AG08395 (cell line): ENCODE results near the gene CCND3.

Experiments
- DNase-seq: peaks from one replicate; pipeline ENCODE4 v3.0.0; 2012; ENCODE audit warnings: mixed read lengths, low spot score

CCND3 gene

GRCh38 chr6:41921712-41921998 is 20.0 kb downstream of the CCND3 start:
- peak; percentile 15 for DNase-seq

GRCh38 chr6:41920921-41921711 is 20.5 kb downstream of the CCND3 start, which contains the start of the genes BYSL and MED20:
BYSL (plus strand) TSS chr6:41921499; CDS start chr6:41921563, 64 bp downstream.
MED20 (minus strand) TSS chr6:41921139; CDS start chr6:41921018, 121 bp downstream.
- peak; percentile 94 for DNase-seq

- peak; percentile 91 for DNase-seq
These were observed 24.1 kb downstream of the CCND3 start for GRCh38 chr6:41917528-41917927.

DNA sequence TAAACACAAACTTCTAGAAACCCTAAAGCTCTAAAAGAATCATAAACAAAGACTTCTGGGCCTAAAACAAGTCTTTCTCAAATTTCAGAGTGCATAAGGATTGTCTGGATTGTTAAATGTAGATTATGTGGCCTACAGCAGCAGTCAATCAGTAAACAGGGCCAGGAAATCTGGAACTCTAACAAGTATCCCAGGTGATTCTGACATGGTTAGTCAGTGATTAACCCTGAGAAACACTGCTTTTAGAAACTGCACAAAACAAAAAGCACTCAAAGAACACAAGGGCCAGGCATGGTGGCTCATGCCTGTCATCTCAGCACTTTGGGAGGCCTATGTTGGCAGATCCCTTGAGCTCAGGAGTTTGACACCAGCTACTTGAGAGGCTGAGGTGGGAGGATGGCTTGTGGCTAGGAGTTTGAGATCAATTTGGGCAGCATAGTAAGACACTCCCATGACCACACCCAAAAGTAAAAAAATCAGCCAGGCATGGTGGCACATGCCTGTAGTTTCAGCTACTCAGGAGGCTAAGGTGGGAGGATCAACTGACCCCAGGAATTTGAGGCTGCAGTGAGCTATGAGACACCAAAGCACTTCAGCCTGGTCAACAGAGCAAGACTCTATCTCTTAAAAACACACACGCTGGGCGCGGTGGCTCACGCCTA is 26.6 kb downstream of the CCND3 start:
- no peak for DNase-seq

GRCh38 chr6:41914343-41914742 is 27.3 kb downstream of the CCND3 start:
- DNase-seq, result no peak

GRCh38 chr6:41909727-41910126 is 31.9 kb downstream of the CCND3 start:
- DNase-seq, result no peak

GRCh38 chr6:41901882-41902519 is 39.6 kb downstream of the CCND3 start:
- DNase-seq, result no peak

DNA sequence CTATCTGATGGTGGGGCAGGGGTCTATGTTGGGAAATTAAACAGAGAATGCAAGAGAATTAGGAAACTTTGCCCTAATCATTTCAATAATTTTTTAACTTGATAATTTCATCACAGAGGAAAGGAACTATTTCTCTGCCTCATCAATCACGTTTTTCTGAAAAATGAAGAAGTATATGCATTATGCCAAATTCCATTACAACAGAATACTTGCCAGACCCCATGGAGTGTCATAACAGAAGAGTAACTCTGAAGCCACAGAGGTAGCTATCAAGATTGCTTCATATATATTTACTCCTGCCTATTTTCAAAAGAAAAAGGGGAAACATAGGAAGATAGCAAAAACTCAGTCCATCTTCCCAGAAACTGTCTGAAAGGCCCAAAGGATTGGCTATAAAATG is 40.7 kb downstream of the CCND3 start:
- no peak for DNase-seq

DNA sequence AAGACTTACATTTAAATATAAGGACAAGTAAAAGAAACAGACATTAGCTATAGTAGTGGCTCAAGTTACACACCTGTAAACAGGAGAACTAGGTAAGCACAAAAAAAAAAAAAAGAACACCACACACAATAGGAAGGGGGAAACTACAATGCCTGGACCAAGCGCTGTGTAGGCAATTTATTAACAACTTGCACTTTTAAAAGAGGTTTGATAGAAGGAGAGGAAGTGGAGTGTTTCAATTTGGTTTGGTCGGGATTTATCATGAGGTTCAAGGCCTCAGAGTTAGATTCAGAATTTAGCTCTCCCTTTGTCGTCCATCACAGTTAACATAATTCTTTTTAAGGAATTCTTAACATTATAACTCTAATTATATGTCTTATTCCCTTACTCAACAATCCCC is 45.3 kb downstream of the CCND3 start:
- DNase-seq, result no peak

DNA sequence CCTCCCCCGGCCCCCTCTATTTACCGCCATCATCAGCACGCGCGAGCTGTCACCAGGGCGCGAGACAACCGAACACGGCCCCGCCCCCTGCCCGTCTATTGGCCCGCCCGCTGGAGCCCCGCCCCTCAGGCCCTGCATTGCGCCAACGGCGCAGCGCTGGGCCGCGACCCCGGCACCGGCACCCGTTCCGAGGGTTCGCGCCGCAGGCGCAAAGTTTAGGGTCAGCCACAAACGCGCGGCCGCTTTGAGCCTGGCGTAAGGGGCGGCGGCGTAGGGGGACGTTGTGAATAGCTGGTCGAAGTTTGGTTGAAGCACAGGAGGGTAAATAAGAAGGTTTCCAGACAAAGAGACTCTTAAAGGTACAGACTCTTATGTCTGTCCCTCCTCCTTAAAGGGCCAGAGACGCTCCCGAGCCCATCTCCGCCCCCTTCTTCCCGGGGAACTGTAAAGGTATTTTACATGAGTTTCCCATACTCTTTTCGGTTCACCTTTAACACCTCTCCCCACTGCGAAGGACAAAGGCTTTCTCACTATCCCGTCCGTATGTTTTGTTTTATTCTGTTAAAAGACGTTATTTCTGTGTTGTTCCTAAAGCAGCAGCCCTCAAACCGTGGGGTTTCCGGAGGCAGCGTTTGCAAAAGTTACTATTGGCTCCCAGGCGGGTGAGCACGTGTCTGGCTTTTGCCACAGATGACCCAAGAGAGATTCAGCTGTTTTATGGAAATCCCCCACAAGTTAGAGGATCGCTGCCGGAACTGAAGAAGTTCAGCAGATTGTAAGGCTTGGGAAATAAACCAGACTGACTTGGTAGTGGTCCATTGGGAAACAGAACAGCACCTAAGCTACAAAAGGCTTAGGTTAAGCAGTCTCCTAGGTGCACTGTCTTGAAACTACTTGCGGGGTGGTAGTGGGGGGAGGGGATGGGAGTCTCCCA is 46.0 kb downstream of the CCND3 start, which contains the start of gene USP49:
Gene USP49, minus strand, starts transcription at position 76 of the 934 bp plus-strand sequence. CDS start 88,392 bp downstream, outside the sequence.
- peak; percentile 92 for DNase-seq

- DNase-seq, result no peak
These were observed 47.0 kb downstream of the CCND3 start for GRCh38 chr6:41894366-41895299.

GRCh38 chr6:41892921-41893564 is 48.6 kb downstream of the CCND3 start:
- DNase-seq, result no peak

DNA sequence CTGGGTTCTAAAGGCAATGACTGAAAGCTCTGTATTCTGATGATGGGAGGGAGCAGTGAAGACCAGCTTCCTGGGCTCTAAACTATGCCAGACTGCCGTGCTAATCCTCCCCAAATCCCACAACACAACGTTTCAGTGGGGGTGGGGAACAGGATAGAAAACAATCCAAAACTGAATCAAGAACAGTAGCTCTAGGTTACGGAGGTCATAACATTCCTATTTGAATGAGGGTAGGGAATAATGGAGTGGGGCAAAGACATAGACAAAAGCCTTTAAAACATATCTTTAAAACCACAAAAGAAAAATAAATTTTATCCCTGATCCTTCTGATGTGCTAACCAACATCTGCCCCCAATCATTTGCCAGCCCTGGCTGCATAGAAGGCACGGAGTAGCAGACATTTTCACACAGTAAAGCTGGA is 54.3 kb downstream of the CCND3 start:
- DNase-seq, result peak; percentile 35

DNA sequence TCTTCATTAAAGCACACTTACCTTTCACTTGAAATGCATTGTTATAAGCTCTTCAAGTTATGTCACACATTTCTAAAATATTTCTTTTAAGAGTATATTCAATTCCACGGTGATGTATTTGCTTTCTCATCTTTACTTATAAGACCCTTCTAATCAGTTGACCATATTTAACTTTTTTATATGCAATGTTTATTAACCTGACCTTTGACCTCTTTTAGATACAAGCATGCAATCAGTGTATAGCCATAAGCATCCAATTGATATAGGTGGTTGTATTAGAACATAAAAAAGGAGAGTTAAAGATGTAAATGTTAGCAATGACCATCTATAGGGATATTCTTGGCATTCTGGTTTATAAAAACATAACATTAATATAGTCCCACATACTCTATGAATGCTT is 55.7 kb downstream of the CCND3 start:
- no peak for DNase-seq

- no peak for DNase-seq
These were observed 56.7 kb downstream of the CCND3 start for GRCh38 chr6:41884957-41885356.
